ENCODE results near the gene CFDP1.

Gene CFDP1

DNA sequence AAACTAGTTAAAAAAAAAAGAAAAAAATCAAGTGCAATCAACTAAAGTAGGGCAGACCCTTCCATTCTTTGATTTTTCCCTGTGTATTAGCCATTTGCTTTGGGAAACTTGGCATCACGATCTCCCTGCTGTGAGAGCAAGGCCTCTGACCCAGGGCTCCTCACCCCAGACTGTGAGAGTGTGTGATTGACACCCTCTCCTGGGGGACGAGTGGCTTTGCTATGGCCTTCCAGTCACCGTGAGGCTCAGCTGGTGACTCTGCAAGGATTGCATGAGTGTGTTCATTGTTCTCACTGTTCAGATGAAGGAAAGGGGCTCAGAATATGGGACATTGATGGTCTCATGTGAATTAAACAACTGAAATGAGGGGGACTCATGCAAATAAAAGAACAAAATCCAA, 112.9 kb downstream of the CFDP1 start:
- no peaks in the 10 kb centered on the region; a peak in 1 of 3 replicates for H3K36me3 ChIP-seq (ENCODE audit: control insufficient read depth in 2 of 2, insufficient read depth in 1 of 2, low read length in 2 of 2)
- peaks cover 10% of the 10 kb centered on the region for H3K4me1 ChIP-seq (ENCODE audit: control insufficient read depth, insufficient read depth, low read length)
- no peak overlapping the region for H3K27ac ChIP-seq (ENCODE audit: extremely low read depth, low read depth, low read length)
- CTCF ChIA-PET = interaction anchor here (1.1 to 1.3 kb wide), 2 partner anchors 37 to 86 kb away, joined by 3 to 5 read pairs; no protein-coding TSS in a partner anchor
- no peak overlapping the region for H3K4me3 ChIP-seq (ENCODE audit: low read depth, low read length)
- H3K9me3 ChIP-seq (ENCODE audit: control insufficient read depth, insufficient read depth, low read depth, low read length) = no peaks in the 10 kb centered on the region
- POLR2A ChIA-PET = no interaction called here
- TF ChIP-seq ZIC2 (tag by site-specific recombination; IDR thresholded peaks at IDR 0.05) (peak; percentile 57), SP7 (tag by site-specific recombination; IDR thresholded peaks at IDR 0.05) (no peak)

DNA sequence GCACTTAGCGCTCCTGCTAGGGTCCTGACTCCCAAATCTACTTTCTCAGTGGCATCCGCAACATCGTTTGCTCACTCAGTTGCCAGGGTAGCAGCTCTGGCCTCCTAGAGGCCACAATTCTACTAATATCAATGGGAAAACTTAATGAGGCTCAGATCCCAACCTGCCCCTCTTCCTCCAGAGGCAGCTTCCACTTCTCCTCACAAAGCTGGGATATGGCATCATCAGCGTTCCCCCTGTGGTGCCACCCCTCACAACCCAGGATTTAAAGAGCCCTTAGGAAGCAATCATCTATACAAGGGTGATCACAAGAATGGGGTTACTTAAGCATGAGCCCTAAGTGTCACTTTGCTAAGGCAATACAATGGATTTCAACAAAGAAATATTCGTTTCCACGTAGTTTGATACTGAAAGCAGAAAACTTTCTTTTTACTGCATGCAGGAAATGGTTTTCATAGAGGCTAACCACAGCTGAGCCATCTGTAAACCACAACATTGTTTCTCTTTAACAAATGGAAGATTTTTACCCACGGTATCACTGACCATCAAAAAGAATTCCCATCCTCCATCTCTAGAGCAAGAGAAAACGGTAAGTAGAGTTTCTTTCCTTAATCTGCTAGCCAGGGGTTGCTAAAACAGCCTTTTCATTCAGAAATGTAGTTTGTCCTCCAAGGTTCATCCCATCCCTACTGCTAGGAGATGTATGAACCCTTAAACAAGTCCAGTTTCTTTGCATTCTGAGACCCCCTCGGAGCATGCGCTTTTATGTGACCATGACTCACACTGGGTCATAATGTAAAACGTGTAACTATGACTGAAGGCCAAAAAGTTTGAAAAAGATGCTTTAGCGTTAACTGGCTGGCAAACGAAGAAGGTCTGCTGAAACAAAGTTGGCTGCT, 113.5 kb downstream of the CFDP1 start:
- H3K27ac ChIP-seq (ENCODE audit: extremely low read depth, low read depth, low read length) = no peak overlapping the region
- peaks cover 10% of the 10 kb centered on the region for H3K4me1 ChIP-seq (ENCODE audit: control insufficient read depth, insufficient read depth, low read length)
- ChIA-PET CTCF (interaction anchor here (0.7 to 1.3 kb wide), 2 partner anchors 86 to 120 kb away, joined by 3 read pairs; no protein-coding TSS in a partner anchor), POLR2A (no interaction called here)
- no peak overlapping the region for H3K4me3 ChIP-seq (ENCODE audit: low read depth, low read length)
- TF ChIP-seq ZNF157 (tag by site-specific recombination; IDR thresholded peaks at IDR 0.05) = no peak
- TF ChIP-seq OVOL3 (tag by site-specific recombination; IDR thresholded peaks at IDR 0.05) = no peak
- TF ChIP-seq REPIN1 (tag by site-specific recombination; IDR thresholded peaks at IDR 0.05; ENCODE audit: low read depth) = no peak
- H3K9me3 ChIP-seq (ENCODE audit: control insufficient read depth, insufficient read depth, low read depth, low read length) = no peaks in the 10 kb centered on the region
- H3K36me3 ChIP-seq (ENCODE audit: control insufficient read depth in 2 of 2, insufficient read depth in 1 of 2, low read length in 2 of 2) = no peaks in the 10 kb centered on the region; a peak in 1 of 3 replicates

DNA sequence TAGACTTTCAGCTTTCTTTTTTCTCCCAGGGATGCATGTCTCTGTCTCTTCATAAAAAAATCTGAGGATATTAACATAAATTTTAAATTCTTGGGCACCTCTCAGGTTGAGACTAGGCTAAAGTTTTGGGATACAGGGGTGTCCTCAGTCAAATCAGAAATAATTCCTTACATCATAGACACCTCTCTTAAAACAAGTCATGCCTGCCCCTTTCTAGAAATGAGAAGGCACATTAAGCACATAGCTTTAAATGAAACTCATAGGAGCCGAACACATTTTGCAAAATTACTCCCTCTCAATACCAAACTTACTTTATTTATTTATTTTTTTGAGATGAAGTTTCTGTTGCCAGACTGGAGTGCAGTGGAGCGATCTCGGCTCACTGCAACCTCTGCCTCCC, 114.6 kb downstream of the CFDP1 start:
- ChIA-PET POLR2A (no interaction called here), CTCF (no interaction called here)
- TF ChIP-seq BCL11B (tag by site-specific recombination; IDR thresholded peaks at IDR 0.05; ENCODE audit: low read depth) = no peak
- TF ChIP-seq ZNF548 (tag by site-specific recombination; IDR thresholded peaks at IDR 0.05) = no peak
- no peak for TF ChIP-seq ZFP41 (tag by site-specific recombination; IDR thresholded peaks at IDR 0.05; ENCODE audit: borderline replicate concordance)
- TF ChIP-seq ZNF777 (tag by site-specific recombination; IDR thresholded peaks at IDR 0.05; ENCODE audit: borderline replicate concordance) = no peak
- TF ChIP-seq ZNF354C (tag by site-specific recombination; IDR thresholded peaks at IDR 0.05; ENCODE audit: borderline replicate concordance, low read depth) = no peak
- no peak for TF ChIP-seq ZNF624 (tag by site-specific recombination; IDR thresholded peaks at IDR 0.05)
- Histone ChIP-seq H3K4me1 (ENCODE audit: control insufficient read depth, insufficient read depth, low read length) (peaks cover 3% of the 10 kb centered on the region; the same call in 1 of the 2 replicates), H3K9me3 (ENCODE audit: control insufficient read depth, insufficient read depth, low read depth, low read length) (no peaks in the 10 kb centered on the region), H3K27ac (ENCODE audit: extremely low read depth, low read depth, low read length) (no peak overlapping the region), H3K36me3 (ENCODE audit: control insufficient read depth in 2 of 2, insufficient read depth in 1 of 2, low read length in 2 of 2) (no peaks in the 10 kb centered on the region; a peak in 1 of 3 replicates), H3K4me3 (ENCODE audit: low read depth, low read length) (no peak overlapping the region)

DNA sequence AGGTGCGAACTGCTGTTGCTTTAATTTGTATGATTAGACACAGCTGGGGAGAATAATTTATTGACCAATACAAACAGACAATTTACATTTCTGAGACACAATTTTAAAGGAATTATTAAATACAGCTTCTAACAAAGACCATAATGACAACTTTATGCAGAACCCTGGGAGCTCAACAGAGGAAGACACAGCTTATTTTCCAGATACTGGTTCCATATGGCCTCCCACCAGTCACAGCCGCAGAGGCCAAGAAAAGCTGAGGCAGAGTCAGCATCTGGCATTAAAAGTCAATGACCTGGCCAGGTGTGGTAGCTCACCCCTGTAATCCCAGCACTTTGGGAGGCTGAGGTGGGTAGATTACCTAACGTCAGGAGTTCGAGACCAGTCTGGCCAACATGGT, 115.8 kb downstream of the CFDP1 start:
- ChIA-PET CTCF (interaction anchor here (0.8 kb wide), 1 partner anchor 118 kb away, joined by 4 read pairs; no protein-coding TSS in a partner anchor), POLR2A (no interaction called here)
- Histone ChIP-seq H3K4me3 (ENCODE audit: low read depth, low read length) (no peak overlapping the region), H3K4me1 (ENCODE audit: control insufficient read depth, insufficient read depth, low read length) (no peaks in the 10 kb centered on the region), H3K9me3 (ENCODE audit: control insufficient read depth, insufficient read depth, low read depth, low read length) (no peaks in the 10 kb centered on the region), H3K27ac (ENCODE audit: extremely low read depth, low read depth, low read length) (no peak overlapping the region), H3K36me3 (ENCODE audit: control insufficient read depth in 2 of 2, insufficient read depth in 1 of 2, low read length in 2 of 2) (peaks cover 0 to 4% of the 10 kb centered on the region in 2 experiments; a peak in 2 of 3 replicates)
- TF ChIP-seq GLI2 (tag by site-specific recombination; IDR thresholded peaks at IDR 0.05; ENCODE audit: borderline replicate concordance, low read depth) (no peak), ZNF214 (tag by site-specific recombination; IDR thresholded peaks at IDR 0.05; ENCODE audit: borderline replicate concordance) (no peak), KLF7 (tag by site-specific recombination; IDR thresholded peaks at IDR 0.05; ENCODE audit: borderline replicate concordance) (no peak), ZNF747 (tag by site-specific recombination; IDR thresholded peaks at IDR 0.05) (no peak), KLF10 (tag by site-specific recombination; IDR thresholded peaks at IDR 0.05) (no peak), ZNF571 (tag by site-specific recombination; IDR thresholded peaks at IDR 0.05) (no peak), KLF9 (tag by site-specific recombination; IDR thresholded peaks at IDR 0.05; ENCODE audit: low read depth) (no peak), ZNF394 (tag by site-specific recombination; IDR thresholded peaks at IDR 0.05; ENCODE audit: borderline replicate concordance) (no peak)
- TF ChIP-seq, protein P1, sequence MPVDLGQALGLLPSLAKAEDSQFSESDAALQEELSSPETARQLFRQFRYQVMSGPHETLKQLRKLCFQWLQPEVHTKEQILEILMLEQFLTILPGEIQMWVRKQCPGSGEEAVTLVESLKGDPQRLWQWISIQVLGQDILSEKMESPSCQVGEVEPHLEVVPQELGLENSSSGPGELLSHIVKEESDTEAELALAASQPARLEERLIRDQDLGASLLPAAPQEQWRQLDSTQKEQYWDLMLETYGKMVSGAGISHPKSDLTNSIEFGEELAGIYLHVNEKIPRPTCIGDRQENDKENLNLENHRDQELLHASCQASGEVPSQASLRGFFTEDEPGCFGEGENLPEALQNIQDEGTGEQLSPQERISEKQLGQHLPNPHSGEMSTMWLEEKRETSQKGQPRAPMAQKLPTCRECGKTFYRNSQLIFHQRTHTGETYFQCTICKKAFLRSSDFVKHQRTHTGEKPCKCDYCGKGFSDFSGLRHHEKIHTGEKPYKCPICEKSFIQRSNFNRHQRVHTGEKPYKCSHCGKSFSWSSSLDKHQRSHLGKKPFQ (tag by site-specific recombination; IDR thresholded peaks at IDR 0.05) = no peak
- TF ChIP-seq, protein P2, sequence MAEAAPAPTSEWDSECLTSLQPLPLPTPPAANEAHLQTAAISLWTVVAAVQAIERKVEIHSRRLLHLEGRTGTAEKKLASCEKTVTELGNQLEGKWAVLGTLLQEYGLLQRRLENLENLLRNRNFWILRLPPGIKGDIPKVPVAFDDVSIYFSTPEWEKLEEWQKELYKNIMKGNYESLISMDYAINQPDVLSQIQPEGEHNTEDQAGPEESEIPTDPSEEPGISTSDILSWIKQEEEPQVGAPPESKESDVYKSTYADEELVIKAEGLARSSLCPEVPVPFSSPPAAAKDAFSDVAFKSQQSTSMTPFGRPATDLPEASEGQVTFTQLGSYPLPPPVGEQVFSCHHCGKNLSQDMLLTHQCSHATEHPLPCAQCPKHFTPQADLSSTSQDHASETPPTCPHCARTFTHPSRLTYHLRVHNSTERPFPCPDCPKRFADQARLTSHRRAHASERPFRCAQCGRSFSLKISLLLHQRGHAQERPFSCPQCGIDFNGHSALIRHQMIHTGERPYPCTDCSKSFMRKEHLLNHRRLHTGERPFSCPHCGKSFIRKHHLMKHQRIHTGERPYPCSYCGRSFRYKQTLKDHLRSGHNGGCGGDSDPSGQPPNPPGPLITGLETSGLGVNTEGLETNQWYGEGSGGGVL (tag by site-specific recombination; IDR thresholded peaks at IDR 0.05) = no peak
